ENCODE measurements around the gene WDR43. TPM values are rescaled to one million over a fixed set of nuclear protein-coding genes. Genes with fewer than 3 reads are reported as not detected.

Gene WDR43
- total RNA-seq, 1 donor = 131 TPM

DNA sequence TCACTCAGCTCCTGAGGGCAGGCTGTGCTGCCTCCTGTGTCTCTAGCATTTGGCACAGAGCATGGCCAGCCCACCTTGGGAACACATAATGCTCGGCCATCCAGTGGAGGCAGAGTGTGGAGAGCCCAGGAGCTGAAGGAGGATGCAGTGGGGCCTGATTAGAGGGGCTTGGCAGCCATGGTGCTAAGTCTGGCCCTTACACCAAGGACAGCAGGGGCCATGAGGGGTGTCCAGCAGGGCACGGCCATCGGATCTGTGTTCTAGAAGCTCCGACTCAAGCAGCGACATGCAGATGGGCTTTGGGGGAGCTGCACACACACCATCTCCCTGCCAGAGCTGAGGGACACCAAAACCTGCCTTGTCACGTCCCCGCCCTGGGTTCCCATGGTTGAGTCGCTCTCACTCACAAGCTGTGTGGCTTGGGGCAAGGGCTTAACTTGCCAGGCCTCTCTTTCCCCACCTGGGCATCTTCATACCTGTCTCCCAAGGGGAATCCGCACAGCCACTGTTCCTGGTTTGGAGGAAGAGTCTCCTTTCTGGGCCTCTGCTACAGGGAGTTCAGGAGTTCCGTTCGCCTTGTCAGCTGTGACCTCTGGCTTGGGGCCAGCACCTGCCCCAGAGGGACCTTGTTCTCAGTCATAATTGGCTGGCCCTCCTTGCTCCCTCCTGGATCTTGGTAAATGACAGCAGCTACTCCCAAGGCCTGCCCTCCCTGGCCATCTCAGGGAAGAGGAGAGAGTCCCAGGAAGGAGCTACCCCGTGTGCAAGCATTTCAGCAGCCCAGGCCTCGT lies 85.3 kb downstream of the WDR43 start:
- no peak overlapping the region for H3K4me3 ChIP-seq (ENCODE audit: low read depth, low read length)
- no peak for TF ChIP-seq CTCF (IDR thresholded peaks at IDR 0.05; ENCODE audit: insufficient read depth, low read depth, low read length)
- DNase-seq (ENCODE audit: low read depth) = no peak

- H3K4me3 ChIP-seq (ENCODE audit: low read depth, low read length) = no peak overlapping the region
- no peak for DNase-seq (ENCODE audit: low read depth)
- TF ChIP-seq CTCF (IDR thresholded peaks at IDR 0.05; ENCODE audit: insufficient read depth, low read depth, low read length) = no peak
Observed at GRCh38 chr2:28980368-28981015, 86.0 kb downstream of the WDR43 start.

DNA sequence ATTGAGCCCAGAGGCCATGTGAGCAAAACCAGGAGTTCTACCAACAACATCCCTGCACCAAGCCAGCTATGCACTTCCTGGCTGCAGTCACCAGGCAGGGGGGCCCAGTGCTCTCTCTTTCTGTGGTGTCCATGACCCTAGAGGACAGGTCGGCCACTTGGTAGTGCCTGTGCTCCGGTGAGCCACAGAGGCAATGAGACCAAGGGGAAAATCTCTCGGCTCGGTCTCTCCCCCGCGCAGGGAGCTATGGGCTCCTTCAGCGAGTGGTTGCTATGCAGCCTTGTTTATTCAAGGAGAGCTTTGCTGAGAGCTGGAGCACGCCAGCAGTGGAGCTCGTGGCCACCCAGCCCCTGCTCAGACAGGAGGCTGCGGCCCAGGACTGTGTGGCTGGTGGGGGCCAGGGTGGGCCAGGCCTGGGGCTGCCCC lies 86.6 kb downstream of the WDR43 start, which contains the start of gene TOGARAM2:
Gene TOGARAM2, plus strand, starts transcription at position 283 of the 426 bp plus-strand sequence. CDS start 13,537 bp downstream, outside the sequence.
- no peak for TF ChIP-seq CTCF (IDR thresholded peaks at IDR 0.05; ENCODE audit: insufficient read depth, low read depth, low read length)
- H3K4me3 ChIP-seq (ENCODE audit: low read depth, low read length) = no peak within 1 kb of the TSS
- DNase-seq (ENCODE audit: low read depth) = peak; percentile 30

GRCh38 chr2:28981620-28982376 lies 87.3 kb downstream of the WDR43 start:
- TF ChIP-seq CTCF (IDR thresholded peaks at IDR 0.05; ENCODE audit: insufficient read depth, low read depth, low read length) = no peak
- H3K4me3 ChIP-seq (ENCODE audit: low read depth, low read length) = no peak overlapping the region
- no peak for DNase-seq (ENCODE audit: low read depth)

DNA sequence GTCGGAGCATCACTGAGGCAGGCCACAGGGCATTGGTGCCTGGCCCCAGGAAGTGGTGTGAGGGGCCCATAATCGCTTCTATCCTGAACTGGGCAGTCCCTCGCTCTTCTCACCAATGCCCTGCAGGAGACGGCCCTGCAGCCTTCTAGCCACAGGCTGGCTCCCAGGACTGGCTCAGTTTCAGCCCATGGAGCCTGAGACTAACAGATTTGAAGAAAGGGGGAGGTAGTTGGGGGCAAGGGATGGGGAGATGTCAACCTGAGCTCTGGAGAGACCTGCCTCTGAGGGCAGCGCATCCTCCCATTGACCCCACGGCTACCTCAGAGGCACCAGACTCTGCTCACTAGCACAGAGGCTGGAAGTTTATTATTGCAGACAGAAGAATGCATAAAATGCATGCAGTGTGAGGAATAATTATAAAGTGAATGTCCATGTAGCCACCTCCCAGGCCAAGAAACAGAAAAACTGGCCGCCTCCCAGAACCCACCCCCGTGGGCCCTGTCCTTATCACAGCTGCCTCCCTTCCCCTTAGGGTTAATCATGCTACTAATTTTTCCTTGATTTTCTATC lies 88.0 kb downstream of the WDR43 start:
- no peak overlapping the region for H3K4me3 ChIP-seq (ENCODE audit: low read depth, low read length)
- no peak for TF ChIP-seq CTCF (IDR thresholded peaks at IDR 0.05; ENCODE audit: insufficient read depth, low read depth, low read length)
- no peak for DNase-seq (ENCODE audit: low read depth)

DNA sequence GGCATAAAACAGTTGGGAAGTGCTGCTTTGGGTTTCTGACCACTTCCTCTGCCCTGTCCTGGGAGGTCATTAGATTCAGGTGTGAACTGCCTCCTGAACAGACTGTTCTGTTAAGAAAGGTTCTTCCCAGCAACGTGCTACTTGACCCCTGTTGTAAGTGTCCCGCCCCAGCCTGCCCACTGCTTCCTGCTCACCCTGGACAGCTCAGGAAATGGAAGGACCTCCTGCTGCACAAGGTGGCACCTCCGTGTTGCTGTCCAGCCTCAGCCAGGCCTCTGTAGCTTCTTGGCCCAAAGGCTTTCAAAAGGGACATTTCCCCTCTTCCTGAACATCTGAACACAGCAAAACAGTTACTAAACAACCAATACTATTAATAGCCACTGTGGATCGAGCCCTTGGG lies 92.0 kb downstream of the WDR43 start:
- DNase-seq (ENCODE audit: low read depth) = no peak
- TF ChIP-seq CTCF (IDR thresholded peaks at IDR 0.05; ENCODE audit: insufficient read depth, low read depth, low read length) = no peak
- H3K4me3 ChIP-seq (ENCODE audit: low read depth, low read length) = no peak overlapping the region
